ENCODE data around the gene MSANTD4. TPM values are rescaled to one million over a fixed set of nuclear protein-coding genes. Genes with fewer than 3 reads are reported as not detected.
"Not testable (repeated sequence)": the region's sequence is repeated elsewhere in the genome, so short reads cannot be mapped to it uniquely, and the experiment has no call there.

The MSANTD4 gene
- polyA plus RNA-seq, 1 donor, result 16.2 TPM

DNA sequence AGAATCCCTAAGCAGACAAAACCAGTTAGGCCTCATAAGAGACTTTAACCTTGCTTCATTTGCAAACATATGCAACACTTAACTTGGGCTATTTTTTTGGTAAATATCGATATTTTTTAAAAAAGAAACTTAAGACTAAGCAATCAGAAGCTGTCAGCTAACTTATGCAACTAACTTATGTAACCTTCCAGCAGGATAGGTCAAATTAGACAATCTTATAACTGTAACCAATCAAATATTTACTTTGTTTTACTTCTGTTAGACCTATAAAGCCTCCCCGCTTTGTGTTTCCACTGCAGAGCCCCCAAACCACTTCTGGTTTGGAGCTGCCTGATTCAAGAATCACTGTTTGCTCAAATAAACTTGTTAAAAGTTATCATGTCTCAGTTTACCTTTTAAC lies 8.0 kb downstream of the MSANTD4 start:
- no peak for DNase-seq (ENCODE audit: low read depth)

DNA sequence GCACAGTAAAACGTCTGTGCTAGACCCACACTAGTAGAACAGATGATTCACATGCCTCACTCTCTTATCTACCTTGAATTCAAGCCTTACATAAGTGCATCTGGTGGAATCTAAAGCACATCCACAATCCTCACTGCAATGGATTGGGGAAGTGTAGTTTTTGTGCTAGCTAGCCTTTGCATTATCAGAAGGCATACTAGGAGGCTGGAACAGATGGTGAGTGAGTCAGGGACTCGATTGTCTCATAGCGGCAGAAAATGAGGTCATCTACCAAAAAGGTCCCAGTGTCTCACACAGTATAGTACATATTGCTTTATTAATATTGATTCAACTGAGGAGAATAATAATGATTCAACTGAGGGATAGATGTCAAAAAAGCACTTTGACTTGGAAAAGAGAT lies 9.3 kb downstream of the MSANTD4 start:
- DNase-seq (ENCODE audit: low read depth), result no peak

DNA sequence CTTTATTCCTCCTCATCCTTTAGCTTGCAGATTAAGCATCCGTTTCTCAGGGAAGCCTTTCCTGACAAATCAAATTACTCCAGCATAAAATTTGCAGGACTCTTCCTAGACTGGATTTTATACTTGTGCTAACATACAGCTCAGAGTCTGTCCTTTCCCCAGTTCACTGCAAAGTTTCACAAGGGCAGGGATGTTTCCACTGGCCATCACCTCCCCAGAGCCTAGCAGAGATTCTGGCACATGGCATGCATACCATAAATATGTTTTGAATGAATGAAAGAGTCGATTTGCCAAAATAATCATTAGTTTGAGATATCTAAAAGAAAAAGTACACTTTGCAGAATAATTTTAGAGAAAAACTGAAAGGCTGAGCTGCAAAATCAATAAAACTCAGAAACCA lies 10.6 kb downstream of the MSANTD4 start:
- DNase-seq (ENCODE audit: low read depth), result no peak

DNA sequence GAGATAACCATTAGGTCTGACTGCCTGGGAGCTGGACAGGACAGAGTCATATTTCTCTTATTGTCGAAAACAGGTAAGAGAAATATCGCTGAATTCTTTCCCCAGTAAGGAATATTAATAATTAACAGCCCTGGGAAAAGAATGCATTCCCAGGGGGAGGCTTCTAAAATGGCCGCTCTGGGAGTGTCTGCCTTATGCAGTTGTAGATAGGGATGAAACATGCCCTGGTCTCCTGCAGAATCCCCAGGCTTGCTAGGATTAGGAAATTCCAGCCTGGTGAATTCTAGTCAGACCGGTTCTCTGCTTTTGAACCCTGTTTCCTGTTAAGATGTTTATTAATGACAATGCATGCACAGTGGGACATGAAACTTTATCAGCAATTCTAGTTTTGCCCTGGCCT lies 18.9 kb downstream of the MSANTD4 start:
- not testable (repeated sequence) for DNase-seq (ENCODE audit: low read depth)

DNA sequence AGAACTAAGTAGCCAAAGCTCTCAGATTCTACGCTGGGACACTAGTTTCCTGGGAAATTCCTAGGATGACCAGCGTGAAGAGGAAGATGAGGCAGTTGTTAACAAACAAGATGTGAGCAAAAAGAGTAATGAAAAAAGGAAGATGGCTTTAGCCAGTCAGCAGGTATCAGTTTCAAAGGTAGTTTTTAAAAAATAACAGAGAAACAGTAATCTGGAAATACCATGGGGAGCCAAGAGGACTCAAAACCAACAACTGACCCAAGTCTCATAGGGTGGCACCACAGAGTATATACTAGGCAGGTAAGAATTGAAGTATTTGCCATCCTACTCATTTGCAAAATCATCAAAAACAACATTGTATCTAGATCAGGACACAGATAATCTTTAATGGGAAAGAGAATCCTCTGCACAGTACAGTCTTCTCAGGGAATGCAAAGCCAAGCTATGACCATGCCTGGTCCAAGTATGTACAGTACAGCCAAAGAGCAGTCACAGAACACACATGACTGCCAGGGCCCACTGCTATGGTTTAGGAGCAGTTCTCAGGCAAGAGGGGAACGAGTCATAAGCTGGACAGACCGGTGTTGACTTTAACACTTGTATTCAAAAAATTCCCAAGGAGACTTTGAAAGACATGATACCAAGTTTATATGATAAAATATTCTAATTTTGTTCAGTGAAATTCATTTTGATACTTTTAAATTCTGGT lies 20.6 kb downstream of the MSANTD4 start:
- no peak for DNase-seq (ENCODE audit: low read depth)

DNA sequence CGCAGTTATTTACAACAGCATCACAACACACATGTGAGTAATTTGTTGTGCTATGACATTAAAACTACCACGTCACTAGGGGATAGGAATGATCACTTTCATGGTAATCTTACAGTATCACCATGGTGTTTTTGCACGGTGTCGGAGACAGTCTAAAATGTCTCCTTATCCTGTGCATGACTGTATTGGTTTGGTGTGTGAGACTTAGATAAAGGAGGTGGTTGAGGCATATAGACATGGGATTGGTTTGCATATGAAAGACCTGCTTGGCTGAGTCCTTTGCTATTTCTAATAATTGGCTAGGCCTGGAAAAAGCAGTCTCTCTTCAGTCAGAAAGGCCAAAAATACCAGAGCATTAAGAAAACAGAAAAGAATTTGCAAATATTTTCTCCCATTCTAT lies 30.2 kb downstream of the MSANTD4 start:
- DNase-seq (ENCODE audit: low read depth), result no peak

DNA sequence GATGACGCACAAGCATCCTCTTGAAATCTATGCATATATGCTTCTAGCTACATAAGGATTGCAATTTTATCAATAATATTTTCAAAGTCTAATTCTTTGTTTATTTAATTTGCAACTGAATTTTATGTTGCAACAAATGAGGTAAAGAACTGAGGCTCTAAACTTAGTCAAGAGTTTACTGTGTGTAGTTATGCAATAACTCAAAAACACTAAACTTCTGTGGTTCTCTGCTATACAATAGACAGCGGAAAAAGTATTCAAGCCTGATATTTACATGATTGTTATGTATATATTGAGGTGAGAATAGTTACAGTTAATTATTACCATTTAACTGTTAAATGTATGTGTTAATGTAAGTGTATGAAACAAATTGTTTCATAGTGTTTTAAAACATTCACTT lies 32.9 kb downstream of the MSANTD4 start:
- DNase-seq (ENCODE audit: low read depth), result no peak

DNA sequence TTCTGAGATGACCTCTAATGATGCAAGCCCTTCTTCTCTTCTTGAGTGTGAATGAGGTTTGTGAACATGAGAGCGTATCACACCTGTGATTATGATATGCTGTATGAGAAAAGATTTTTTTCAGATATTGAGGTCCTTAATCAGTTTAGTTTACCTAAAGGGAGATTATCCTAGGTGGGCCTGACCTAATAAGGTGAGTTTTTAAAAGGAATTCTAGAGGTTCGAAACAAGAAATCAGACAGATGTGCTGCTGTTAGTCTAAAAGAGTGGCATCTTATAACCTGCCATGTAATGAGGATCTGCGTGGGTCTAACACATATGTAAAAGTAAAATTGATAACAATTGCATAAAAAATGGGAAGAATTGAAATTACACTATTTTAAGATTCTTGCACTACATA lies 33.8 kb downstream of the MSANTD4 start:
- DNase-seq (ENCODE audit: low read depth), result no peak

DNA sequence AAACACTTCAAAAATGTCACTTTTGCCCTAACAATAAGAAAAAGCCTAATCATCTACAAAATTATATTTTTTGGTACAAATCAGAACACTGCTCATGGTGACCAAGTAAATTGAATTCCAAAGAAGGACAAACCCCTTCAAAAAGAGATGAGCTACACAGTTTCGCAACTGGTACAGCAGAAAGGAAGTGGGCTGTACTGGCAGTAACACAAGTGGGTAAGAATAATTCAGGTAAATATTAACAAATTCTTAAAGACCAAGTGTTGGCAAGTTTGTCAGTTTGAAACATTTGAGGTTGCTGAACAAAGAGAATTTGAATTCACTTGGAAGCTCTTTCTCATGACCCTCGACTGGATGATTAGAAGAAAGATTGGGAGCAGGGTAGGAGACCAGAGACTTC lies 35.5 kb downstream of the MSANTD4 start:
- DNase-seq (ENCODE audit: low read depth), result no peak

DNA sequence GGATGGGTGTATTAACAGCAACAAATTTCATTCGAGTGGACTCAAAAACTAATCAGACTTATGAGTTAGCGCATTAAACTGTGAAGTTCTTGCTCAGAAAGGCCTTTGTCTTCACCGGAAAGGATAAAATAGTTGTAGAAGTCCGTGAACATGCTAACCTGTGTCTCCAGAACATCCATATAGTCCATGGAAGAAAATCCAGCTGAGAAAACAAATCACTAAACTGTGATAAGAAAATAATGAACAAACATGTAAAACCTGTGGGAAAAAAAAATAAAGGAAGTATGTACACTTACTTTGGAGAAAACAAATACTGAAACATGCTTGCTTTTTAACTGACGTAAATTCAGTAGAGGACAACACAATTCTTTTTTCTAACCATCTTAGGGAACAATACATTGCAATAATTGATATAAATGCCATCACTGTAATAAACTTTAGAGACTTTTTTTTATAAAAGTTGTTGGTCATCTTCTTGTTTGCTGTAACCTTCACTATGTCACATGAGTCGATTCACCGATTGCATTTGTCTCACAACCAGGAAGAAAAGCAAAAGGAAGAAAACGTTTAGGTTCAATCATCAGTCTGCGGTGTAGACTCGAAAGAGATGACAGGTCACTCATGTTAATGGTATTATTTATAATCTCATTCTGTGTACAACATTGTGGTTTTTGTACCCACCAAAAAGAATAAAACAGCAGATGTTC lies 41.9 kb downstream of the MSANTD4 start:
- no peak for DNase-seq (ENCODE audit: low read depth)

DNA sequence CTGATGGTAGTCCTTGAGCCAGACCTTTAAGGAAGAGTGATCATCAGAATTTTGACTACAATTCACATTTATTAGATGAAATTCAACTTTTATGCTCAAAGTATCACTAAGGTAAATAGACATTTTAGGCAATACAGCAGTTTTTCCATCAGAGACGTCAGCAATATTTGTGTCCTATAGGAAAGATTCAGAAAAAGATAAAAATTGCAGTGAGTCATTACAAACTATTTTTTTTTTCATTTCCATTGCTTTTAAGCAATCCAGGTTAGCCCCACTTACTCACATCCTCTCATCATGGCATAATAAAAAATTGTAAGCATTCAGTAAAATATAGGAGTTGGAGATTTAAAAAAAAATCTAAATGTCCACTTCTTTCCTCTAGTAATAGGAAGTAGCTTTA lies 46.9 kb downstream of the MSANTD4 start:
- no peak for DNase-seq (ENCODE audit: low read depth)

DNA sequence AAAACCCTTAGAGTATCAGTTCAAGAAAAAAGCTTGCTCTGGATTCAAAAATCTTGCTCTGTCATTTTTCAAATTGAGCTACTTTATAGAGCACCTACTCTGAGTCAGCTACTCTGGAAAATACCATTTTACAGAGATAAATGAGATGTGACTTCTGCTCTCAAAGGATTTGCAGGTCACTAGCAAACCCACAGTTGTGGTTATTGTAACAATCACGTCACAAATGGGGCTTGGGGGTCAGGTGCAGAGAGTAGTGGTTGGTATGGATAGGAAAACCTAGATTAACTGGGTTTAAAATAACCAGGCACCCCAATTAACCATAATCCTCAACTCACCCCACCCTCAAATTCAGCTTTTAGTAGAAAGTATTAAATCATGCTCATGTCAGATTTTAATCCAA lies 52.3 kb downstream of the MSANTD4 start:
- no peak for DNase-seq (ENCODE audit: low read depth)

DNA sequence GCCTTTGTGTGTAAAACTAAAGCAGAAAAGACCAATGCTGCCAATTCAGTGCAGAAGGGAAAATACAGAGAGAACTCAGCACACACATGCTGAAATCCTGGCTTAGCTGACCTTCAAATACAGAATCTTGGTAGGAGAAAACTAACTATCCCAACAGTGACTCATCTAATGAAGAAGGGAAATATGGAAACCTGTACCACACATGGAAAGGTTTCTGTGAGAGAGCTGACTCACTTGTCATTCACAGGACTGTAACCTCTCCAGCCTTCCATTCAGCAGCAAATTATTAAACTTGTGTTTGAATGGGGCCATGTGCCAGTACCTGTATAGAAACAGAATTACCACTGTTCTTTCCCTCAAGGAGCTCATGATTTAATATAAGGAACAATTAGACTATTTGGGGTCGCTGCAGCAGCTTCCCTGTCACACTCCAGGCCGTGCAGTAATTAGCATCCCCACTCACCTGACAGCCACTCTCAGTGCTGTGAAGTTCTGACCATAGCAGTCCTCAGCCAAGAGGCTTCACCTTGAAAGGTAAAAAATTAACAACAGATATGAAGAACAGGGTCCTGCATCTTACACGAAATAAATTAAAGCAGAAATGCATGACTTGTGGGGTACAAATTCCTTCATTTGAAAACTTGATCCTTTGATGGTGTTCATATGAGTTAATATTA lies 53.9 kb downstream of the MSANTD4 start:
- DNase-seq (ENCODE audit: low read depth), result no peak

DNA sequence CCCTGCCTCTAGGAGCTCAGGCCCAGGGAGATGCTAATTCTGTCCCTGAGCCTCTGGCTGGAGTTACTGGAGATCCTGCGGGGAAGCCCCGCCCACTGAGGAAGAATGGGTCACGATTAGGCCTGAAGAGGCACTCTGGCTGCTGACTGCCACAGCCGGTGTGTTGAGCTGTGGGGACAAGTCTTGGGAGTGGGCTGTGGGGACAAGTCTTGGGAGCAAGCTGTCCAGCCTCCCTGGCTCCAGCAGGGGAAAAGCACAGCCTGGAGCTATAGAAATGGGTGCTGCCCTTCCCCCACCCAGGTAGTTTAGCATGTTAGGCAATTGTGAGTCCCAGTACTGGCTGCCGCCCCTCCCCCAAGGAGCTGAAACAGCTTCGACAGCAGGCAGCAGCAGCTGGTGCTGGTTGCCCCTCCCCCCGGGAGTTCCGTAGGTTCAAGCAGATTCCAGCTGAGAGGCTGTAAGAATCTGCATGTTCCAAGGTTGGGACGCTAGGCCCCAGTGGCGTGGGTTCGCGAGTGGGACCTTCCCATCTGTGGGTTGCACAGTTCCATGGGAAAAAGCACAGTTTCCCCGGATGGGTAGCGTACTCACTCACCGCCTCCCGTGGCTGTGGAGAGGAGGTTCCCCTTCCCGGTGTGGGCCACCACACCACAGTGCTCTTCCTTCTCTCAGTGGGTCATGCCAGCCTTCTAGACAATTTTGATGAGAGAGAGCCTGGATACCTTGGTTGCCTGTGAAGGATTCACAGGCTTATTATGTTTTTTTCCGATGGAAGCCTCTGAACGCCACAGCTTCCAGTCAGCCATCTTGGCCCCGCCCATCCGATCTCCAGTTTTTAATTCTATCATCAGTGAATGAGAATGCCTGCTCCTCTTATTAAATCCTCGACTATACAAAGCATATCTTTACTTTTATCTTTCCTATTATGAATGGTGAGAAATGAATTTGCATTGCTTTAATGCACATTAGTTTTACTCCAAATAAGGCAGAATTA lies 61.5 kb downstream of the MSANTD4 start:
- no peak for DNase-seq (ENCODE audit: low read depth)

Other genes with a start within 250 kb of the MSANTD4 start
- 3.5 TPM for gene KBTBD3, start 55.1 kb upstream of the MSANTD4 start, polyA plus RNA-seq (ENCODE audit: insufficient read length)
- gene AASDHPPT, start 55.4 kb upstream of the MSANTD4 start, polyA plus RNA-seq (ENCODE audit: insufficient read length), result 53.0 TPM